GM19025 (cell line): Measurements from ENCODE around the gene CST2.
"Not testable (repeated sequence)": the region's sequence is repeated elsewhere in the genome, so short reads cannot be mapped to it uniquely, and the experiment has no call there.

Experiments
- ATAC-seq: cut with Tn5 transposase; IDR thresholded peaks from one replicate; pipeline ENCODE4 v1.9.1; 2021; ENCODE audit warnings: mild to moderate bottlenecking, low read depth, moderate library complexity; ENCODE audit not compliant: unreplicated experiment

Gene CST2

GRCh38 chr20:23826541-23827021, at the start of gene CST2:
CST2 (minus strand) TSS chr20:23826729; CDS start chr20:23826660, 69 bp downstream.
- ATAC-seq = no peak

- no peak for ATAC-seq
Measured at GRCh38 chr20:23875606-23876237, 49.2 kb upstream of the CST2 start.

GRCh38 chr20:23874747-23875146, 48.2 kb upstream of the CST2 start:
- ATAC-seq = no peak

- ATAC-seq = no peak
Measured at GRCh38 chr20:23873370-23874015, 47.0 kb upstream of the CST2 start.

GRCh38 chr20:23872065-23872464, 45.5 kb upstream of the CST2 start:
- no peak for ATAC-seq

GRCh38 chr20:23870461-23870860, 43.9 kb upstream of the CST2 start:
- ATAC-seq = no peak

GRCh38 chr20:23869520-23869919, 43.0 kb upstream of the CST2 start:
- ATAC-seq = no peak

GRCh38 chr20:23868321-23868720, 41.8 kb upstream of the CST2 start:
- ATAC-seq = no peak

- ATAC-seq = no peak
Measured at GRCh38 chr20:23867152-23867776, 40.7 kb upstream of the CST2 start.

- not testable (repeated sequence) for ATAC-seq
Measured at GRCh38 chr20:23860771-23861170, 34.2 kb upstream of the CST2 start.

- ATAC-seq = no peak
Measured at GRCh38 chr20:23857962-23858595, 31.6 kb upstream of the CST2 start.

GRCh38 chr20:23856736-23857135, 30.2 kb upstream of the CST2 start:
- no peak for ATAC-seq

GRCh38 chr20:23856226-23856625, 29.7 kb upstream of the CST2 start:
- no peak for ATAC-seq

- ATAC-seq = no peak
Measured at GRCh38 chr20:23841693-23842092, 15.2 kb upstream of the CST2 start.

GRCh38 chr20:23835716-23836115, 9.2 kb upstream of the CST2 start:
- no peak for ATAC-seq

GRCh38 chr20:23832775-23833513, 6.4 kb upstream of the CST2 start:
- no peak for ATAC-seq

- ATAC-seq = not testable (repeated sequence)
Measured at GRCh38 chr20:23831961-23832360, 5.4 kb upstream of the CST2 start.

GRCh38 chr20:23823621-23824324, 2.8 kb downstream of the CST2 start:
- ATAC-seq = no peak

GRCh38 chr20:23823111-23823510, 3.4 kb downstream of the CST2 start:
- no peak for ATAC-seq

- no peak for ATAC-seq
Measured at GRCh38 chr20:23820493-23820892, 6.0 kb downstream of the CST2 start.
